HepG2 (cell line): ENCODE results near the gene BRCA2. TPM values are rescaled to one million over a fixed set of nuclear protein-coding genes. Genes with fewer than 3 reads are reported as not detected.

Experiments used
- CHD4 ChIP-seq: fragments of 200-600 bp; sonication (generic); IDR thresholded peaks from 2 replicates; pipeline ENCODE4 v1.7.0; 2017; ENCODE audit warnings: mild to moderate bottlenecking, low read length, borderline replicate concordance
- DMTF1 ChIP-seq: sonication (generic); formaldehyde crosslinking; IDR thresholded peaks from 2 replicates; pipeline ENCODE4 v1.4.0; 2020; ENCODE audit warnings: mild to moderate bottlenecking, missing genetic modification reagents
- FOXM1 ChIP-seq: sonication (generic); formaldehyde crosslinking; IDR thresholded peaks from 2 replicates; pipeline ENCODE4 v1.5.0; 2020; ENCODE audit warnings: missing genetic modification reagents
- NFE2L1 ChIP-seq: sonication (generic); formaldehyde crosslinking; IDR thresholded peaks from 2 replicates; pipeline ENCODE4 v1.4.0; 2020; ENCODE audit warnings: missing genetic modification reagents, mild to moderate bottlenecking, borderline replicate concordance
- NR2F1 ChIP-seq, 2 experiments: fragments of 450-650 bp in 1 of 2; formaldehyde crosslinking in 1 of 2; IDR thresholded peaks; 2 replicates each; pipeline versions ENCODE4 v1.5.0 to v1.6.1; 2016 to 2020; ENCODE audit warnings: mild to moderate bottlenecking in 1 of 2, missing compliant biosample characterization in 1 of 2, missing genetic modification reagents in 1 of 2, moderate library complexity in 1 of 2
- NR2F6 ChIP-seq, 2 experiments: IDR thresholded peaks; 2 replicates each; pipeline ENCODE4 v1.6.1; 2016; ENCODE audit warnings: antibody characterized with exemption in 1 of 2, mild to moderate bottlenecking in 1 of 2
- PAF1 ChIP-seq: IDR thresholded peaks from 2 replicates; pipeline ENCODE4 v1.6.1; 2016; ENCODE audit warnings: missing genetic modification reagents, missing compliant biosample characterization
- PAX8 ChIP-seq: sonication (generic); formaldehyde crosslinking; IDR thresholded peaks from 2 replicates; pipeline ENCODE4 v1.8.0; 2022; ENCODE audit warnings: mild to moderate bottlenecking, missing genetic modification reagents, borderline replicate concordance
- PHB2 ChIP-seq: fragments of 450-650 bp; IDR thresholded peaks from 2 replicates; pipeline ENCODE4 v1.6.1; 2018; ENCODE audit not compliant: partially characterized antibody
- RNF2 ChIP-seq: fragments of 450-650 bp; conservative IDR thresholded peaks from 2 replicates; pipeline ENCODE4 v1.6.1; 2016; ENCODE audit warnings: low read depth
- RXRB ChIP-seq: IDR thresholded peaks from 2 replicates; pipeline ENCODE4 v1.6.1; 2016; ENCODE audit warnings: borderline replicate concordance, missing genetic modification reagents, missing compliant biosample characterization
- SALL1 ChIP-seq: sonication (generic); formaldehyde crosslinking; IDR thresholded peaks from 2 replicates; pipeline ENCODE4 v1.8.0; 2022; ENCODE audit warnings: mild to moderate bottlenecking, missing genetic modification reagents
- ZFP37 ChIP-seq: sonication (generic); formaldehyde crosslinking; IDR thresholded peaks from 2 replicates; pipeline ENCODE4 v1.4.0; 2020; ENCODE audit warnings: missing genetic modification reagents, borderline replicate concordance
- ZNF530 ChIP-seq: sonication (generic); formaldehyde crosslinking; IDR thresholded peaks from 2 replicates; pipeline ENCODE4 v1.5.0; 2020; ENCODE audit warnings: low read depth, mild to moderate bottlenecking, missing genetic modification reagents
- ZNF768 ChIP-seq: sonication (generic); formaldehyde crosslinking; IDR thresholded peaks from 2 replicates; pipeline ENCODE4 v1.4.0; 2020; ENCODE audit warnings: missing genetic modification reagents
- ZNF891 ChIP-seq: sonication (generic); formaldehyde crosslinking; IDR thresholded peaks from 2 replicates; pipeline ENCODE4 v1.5.0; 2020; ENCODE audit warnings: mild to moderate bottlenecking, missing genetic modification reagents
- polyA plus RNA-seq, 8 experiments: library from polyadenylated mRNA; depleted of rRNA in 3 of 8; stranded (reverse) in 7 of 8; unstranded in 1 of 8; fragments of >200 nt; fragmentation: Illumina TruSeq in 4 of 8; extraction: Trizol in 4 of 8; gene quantifications; 2 replicates each; pipeline versions ENCODE4 v1.2.1 to v1.2.3, GENCODE V29; 2011 to 2016; ENCODE audit warnings: low read depth in 4 of 8, missing spikeins in 1 of 8, mixed read lengths in 1 of 8; ENCODE audit not compliant: insufficient read depth in 1 of 8
- total RNA-seq, 5 experiments: library from RNA; depleted of rRNA; stranded (reverse); fragments of >200 nt; fragmentation: Illumina TruSeq; extraction: Trizol; gene quantifications; 2 replicates each; pipeline ENCODE4 v1.2.3, GENCODE V29; 2016; ENCODE audit warnings: low read depth in 1 of 5
- TF ChIP-seq, protein P1 (sequence below): sonication (generic); formaldehyde crosslinking; IDR thresholded peaks from 2 replicates; pipeline ENCODE4 v1.8.1; 2023; ENCODE audit warnings: mild to moderate bottlenecking, moderate library complexity, missing genetic modification reagents
- TF ChIP-seq, protein P2 (sequence below): sonication (generic); formaldehyde crosslinking; IDR thresholded peaks from 2 replicates; pipeline ENCODE4 v1.5.1; 2020; ENCODE audit warnings: mild to moderate bottlenecking, missing genetic modification reagents, moderate library complexity
- TF ChIP-seq, protein P3 (sequence below): sonication (generic); formaldehyde crosslinking; IDR thresholded peaks from 2 replicates; pipeline ENCODE4 v1.5.0; 2020; ENCODE audit warnings: missing genetic modification reagents, mild to moderate bottlenecking, borderline replicate concordance
- TF ChIP-seq, protein P4 (sequence below): sonication (generic); IDR thresholded peaks from 2 replicates; pipeline ENCODE4 v1.6.1; 2016; ENCODE audit warnings: low read depth, borderline replicate concordance
- TF ChIP-seq, protein P5 (sequence below): sonication (generic); formaldehyde crosslinking; IDR thresholded peaks from 2 replicates; pipeline ENCODE4 v1.5.1; 2020; ENCODE audit warnings: missing genetic modification reagents, mild to moderate bottlenecking, borderline replicate concordance

Gene BRCA2
- total and polyA plus RNA-seq, 2 of the 13 experiments (the other 11 are each of a cell fraction or from before 2014, with no cell fraction given): 3.1 to 24.6 TPM

GRCh38 chr13:32315238-32316027 lies at the start of gene BRCA2, which contains the start of gene ZAR1L (continued):
- no peak for TF ChIP-seq DMTF1 (CRISPR knock-in tag)
- TF ChIP-seq, protein P1, sequence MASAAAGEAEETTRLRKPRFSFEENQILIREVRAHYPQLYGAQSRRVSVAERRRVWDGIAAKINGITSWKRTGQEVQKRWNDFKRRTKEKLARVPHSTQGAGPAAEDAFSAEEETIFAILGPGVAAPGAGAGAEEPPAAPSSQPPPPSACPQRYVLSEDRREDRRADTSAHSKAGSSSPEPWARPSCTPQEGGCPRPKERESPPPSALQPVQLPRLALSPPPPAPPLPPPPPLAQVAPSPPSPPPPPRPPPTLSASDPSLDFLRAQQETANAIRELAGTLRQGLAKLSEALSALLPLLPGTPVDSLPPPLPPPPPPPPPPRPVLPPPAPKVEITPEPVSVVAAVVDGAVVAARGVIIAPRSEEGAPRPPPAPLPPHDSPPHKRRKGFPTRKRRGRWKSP (CRISPR knock-in tag): peak; percentile 50; the same call in 1 of the 2 replicates
- TF ChIP-seq, protein P2, sequence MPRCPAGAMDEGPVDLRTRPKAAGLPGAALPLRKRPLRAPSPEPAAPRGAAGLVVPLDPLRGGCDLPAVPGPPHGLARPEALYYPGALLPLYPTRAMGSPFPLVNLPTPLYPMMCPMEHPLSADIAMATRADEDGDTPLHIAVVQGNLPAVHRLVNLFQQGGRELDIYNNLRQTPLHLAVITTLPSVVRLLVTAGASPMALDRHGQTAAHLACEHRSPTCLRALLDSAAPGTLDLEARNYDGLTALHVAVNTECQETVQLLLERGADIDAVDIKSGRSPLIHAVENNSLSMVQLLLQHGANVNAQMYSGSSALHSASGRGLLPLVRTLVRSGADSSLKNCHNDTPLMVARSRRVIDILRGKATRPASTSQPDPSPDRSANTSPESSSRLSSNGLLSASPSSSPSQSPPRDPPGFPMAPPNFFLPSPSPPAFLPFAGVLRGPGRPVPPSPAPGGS (CRISPR knock-in tag): no peak
- TF ChIP-seq NR2F1 (CRISPR knock-in tag; IDR thresholded peaks at IDR 0.05): no peak
- TF ChIP-seq RNF2: no peak
- peak; percentile 47; the same call in 1 of the 2 replicates for TF ChIP-seq RXRB
- TF ChIP-seq, protein P3, sequence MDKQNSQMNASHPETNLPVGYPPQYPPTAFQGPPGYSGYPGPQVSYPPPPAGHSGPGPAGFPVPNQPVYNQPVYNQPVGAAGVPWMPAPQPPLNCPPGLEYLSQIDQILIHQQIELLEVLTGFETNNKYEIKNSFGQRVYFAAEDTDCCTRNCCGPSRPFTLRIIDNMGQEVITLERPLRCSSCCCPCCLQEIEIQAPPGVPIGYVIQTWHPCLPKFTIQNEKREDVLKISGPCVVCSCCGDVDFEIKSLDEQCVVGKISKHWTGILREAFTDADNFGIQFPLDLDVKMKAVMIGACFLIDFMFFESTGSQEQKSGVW: no peak; the same call in 1 of the 2 replicates
- no peak for TF ChIP-seq PHB2
- TF ChIP-seq CHD4: no peak
- TF ChIP-seq, protein P4, sequence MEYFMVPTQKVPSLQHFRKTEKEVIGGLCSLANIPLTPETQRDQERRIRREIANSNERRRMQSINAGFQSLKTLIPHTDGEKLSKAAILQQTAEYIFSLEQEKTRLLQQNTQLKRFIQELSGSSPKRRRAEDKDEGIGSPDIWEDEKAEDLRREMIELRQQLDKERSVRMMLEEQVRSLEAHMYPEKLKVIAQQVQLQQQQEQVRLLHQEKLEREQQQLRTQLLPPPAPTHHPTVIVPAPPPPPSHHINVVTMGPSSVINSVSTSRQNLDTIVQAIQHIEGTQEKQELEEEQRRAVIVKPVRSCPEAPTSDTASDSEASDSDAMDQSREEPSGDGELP: peak; percentile 57; the same call in 1 of the 2 replicates
- no peak for TF ChIP-seq NFE2L1
- 0 out of 2 replicates have a peak, but pooled peaks have one; percentile 58 for TF ChIP-seq ZNF891 (CRISPR knock-in tag)
- no peak for TF ChIP-seq FOXM1 (CRISPR knock-in tag)
- TF ChIP-seq, protein P5, sequence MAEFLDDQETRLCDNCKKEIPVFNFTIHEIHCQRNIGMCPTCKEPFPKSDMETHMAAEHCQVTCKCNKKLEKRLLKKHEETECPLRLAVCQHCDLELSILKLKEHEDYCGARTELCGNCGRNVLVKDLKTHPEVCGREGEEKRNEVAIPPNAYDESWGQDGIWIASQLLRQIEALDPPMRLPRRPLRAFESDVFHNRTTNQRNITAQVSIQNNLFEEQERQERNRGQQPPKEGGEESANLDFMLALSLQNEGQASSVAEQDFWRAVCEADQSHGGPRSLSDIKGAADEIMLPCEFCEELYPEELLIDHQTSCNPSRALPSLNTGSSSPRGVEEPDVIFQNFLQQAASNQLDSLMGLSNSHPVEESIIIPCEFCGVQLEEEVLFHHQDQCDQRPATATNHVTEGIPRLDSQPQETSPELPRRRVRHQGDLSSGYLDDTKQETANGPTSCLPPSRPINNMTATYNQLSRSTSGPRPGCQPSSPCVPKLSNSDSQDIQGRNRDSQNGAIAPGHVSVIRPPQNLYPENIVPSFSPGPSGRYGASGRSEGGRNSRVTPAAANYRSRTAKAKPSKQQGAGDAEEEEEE: no peak
- TF ChIP-seq ZNF768: peak; percentile 36; the same call in 1 of the 2 replicates
- TF ChIP-seq NR2F6 (IDR thresholded peaks at IDR 0.05): no peak
- peak; percentile 51 for TF ChIP-seq NR2F6 (CRISPR knock-in tag; IDR thresholded peaks at IDR 0.05)
- TF ChIP-seq ZNF530 (CRISPR knock-in tag): no peak
- no peak for TF ChIP-seq PAF1
- no peak for TF ChIP-seq PAX8 (CRISPR knock-in tag)
- peak; percentile 31; the same call in 1 of the 2 replicates for TF ChIP-seq ZFP37
- TF ChIP-seq SALL1 (CRISPR knock-in tag): peak; percentile 71
